Inflammatory macrophage (primary cell): ENCODE data around the gene TBC1D9.

Experiments used
- DNase-seq, 2 donors: peaks; one replicate each; pipeline ENCODE4 v3.0.0-alpha.2; 2020 to 2022

Gene TBC1D9

GRCh38 chr4:140644470-140645185 lies 111.6 kb downstream of the TBC1D9 start:
- DNase-seq, result no peak

DNA sequence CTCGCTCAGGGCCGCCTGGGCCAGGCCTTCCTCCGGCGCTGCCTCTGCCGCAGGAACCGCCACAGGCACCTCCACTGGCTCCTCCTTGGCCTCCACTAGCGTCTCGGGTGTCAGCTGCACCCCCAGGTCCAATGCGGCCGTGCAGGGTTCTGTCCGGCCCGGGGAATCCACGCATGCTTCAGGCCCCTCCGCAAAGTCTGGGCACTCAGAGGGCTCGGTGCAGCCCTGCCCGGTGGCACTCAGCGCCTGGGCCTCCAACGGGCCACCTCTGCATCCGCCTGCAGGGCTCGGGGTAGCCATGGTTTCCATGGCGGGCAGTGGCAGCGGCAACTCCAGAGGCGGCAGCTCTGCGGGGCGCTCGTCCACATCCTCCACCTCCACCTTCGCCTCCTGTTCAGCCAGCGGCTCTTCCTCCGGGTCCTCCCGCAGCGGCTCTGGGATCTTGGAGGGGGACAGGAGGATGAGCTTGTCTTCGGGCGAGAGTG lies 112.6 kb downstream of the TBC1D9 start:
- DNase-seq, result no peak

DNA sequence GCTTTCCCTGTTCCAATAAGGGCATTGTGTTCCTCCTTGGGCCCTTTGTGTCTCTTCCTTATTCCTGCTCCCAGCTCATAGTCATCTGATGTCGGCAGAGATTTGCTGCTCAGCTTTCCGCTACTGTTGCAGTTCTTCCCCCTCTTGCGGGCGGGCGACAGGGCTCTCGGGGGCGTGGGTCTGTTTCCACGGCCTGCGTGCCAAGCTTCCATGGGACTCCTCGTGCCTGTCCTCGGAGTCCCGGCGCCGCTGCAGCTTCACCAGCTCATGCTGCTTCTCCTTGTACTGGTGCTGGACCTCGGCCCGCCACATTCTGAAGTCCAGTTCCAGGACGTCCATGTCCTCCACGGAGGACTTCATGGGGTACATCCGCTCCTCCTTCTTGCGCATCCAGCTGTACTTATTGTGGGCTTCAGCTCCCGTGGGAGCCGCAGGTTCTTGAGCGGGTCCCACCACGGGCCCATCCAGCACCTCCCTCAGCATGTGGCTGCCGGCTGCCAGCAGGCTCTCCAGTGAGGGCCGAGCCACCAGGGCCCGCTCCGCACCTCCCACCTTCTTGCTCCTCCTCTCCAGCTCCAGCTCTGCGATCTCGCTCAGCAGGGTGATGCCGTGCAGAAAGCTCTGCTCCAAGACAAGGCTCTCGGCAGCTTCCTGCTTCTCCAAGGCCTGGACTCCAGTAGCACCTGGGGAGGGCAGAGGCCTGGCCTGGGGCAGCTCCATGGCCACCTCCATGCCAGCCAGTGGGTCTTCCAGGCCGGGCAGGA lies 113.3 kb downstream of the TBC1D9 start:
- DNase-seq, result no peak

DNA sequence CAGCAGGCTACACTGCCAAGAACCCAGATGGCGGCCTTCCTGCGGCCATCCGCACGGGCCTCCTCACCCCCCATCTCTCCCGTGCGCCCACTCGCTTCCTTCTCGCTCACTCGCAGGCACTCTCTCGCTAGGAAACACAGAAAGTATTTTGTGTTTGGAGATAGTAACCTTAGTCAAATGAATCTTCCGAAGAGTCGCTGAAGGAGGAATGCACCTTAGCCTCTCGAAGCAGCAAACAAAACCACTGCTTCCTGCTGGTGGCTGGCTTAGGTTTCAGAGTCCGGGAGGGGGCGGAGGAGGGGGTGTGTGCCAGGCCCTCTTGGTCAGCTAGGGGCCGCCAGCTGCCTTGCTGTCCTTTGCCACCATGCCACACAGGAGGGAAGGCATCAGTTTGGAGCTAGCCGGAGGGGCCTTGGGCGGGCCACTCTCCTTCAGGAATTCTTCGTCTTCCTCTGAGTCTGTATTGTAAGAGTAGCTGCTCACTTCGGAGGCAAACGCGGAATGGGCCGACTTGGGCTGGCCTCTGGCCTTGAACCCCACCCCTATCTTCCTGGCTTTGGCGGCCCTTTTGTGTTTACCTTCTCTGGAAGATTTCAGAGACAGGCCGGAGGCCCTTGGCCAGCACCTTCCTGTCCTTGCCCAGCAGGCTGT lies 114.3 kb downstream of the TBC1D9 start:
- no peak for DNase-seq

DNA sequence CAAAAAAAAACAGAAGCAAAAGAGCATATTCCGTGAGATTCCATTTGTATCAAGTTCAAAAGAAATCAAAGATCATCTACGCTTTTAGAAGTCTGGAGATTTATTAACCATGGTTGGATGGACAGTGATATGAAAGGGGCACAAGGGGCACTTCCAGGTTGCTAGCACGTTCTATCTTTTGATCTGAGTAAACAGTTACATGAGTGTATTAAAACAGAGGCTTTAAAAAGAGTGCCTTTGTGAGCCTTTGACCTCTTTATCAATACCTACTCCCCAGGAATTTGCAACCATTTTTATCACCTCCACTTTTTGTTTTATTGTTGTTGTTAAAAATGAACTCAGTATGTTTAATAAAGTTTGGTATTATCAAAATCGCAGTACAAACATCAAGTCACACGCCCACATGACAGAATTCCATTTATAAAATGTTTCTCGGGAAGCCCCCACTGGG lies 115.1 kb downstream of the TBC1D9 start:
- DNase-seq, result no peak

- DNase-seq, result no peak
Measured at GRCh38 chr4:140640150-140640748, 115.9 kb downstream of the TBC1D9 start.

- no peak for DNase-seq
Measured at GRCh38 chr4:140639066-140639465, 117.1 kb downstream of the TBC1D9 start.

DNA sequence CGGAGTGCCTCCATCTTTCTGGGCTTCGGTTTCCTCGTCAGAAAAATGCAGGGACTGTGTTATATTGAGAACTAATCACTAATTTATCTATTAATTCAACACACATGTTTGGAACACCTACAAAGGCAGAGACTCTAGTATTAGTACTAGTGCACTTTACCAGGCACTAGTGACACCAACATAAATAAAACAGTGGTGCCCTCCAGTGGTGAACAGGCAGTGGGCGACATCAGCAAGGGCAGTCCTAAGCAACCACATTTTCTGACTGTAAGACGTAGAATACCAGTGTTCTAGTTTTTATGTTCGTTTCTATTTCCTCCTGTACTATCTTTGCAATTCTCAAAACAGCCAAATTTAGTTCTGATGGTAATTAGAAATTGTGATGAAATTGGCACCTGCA lies 118.3 kb downstream of the TBC1D9 start:
- DNase-seq, result peak; percentile 33 to 50

GRCh38 chr4:140635606-140636005 lies 120.6 kb downstream of the TBC1D9 start:
- DNase-seq, result no peak

DNA sequence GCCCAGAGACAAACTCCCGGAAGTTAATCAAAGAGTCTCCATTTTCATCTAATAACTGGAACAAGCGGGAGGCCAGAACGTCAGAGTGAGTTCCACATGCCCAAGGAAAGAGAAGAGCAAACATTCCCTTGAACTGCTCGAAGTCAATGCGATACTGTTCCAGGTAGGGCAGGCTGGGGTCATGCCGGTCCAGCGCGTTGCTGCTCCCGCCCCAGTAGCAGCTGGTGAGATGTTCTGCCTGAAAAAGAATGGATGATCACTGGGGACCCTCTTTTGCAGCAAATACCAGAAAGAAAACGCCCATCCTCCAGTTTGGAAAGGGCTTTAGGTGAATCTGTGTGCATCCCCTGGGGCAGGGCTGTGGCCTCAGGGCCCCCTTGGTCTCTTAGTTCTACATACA lies 122.2 kb downstream of the TBC1D9 start:
- no peak for DNase-seq

- no peak for DNase-seq
Measured at GRCh38 chr4:140633124-140633523, 123.1 kb downstream of the TBC1D9 start.

GRCh38 chr4:140630246-140630645 lies 125.9 kb downstream of the TBC1D9 start:
- no peak for DNase-seq

DNA sequence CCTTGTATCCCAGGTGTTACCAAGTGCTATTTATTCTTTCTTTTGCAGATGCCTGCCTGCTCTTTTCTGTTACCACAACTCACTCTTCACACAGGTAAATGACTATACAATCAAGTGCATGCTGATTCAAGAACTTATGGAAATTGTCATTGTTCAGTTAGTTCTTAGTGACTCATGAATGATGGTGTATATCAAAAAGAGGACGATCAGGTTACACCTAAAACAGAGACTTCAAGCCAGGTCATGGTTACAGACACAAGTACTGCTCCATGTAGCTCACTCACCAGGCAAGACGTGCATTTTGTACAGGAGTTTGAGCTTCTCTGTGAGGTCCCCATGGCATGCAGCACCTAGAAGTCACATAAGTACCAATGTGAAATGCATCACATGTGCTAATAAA lies 128.2 kb downstream of the TBC1D9 start:
- DNase-seq, result no peak

GRCh38 chr4:140626661-140627376 lies 129.4 kb downstream of the TBC1D9 start:
- no peak for DNase-seq

- DNase-seq, result no peak
Measured at GRCh38 chr4:140622333-140622958, 133.7 kb downstream of the TBC1D9 start.

- no peak for DNase-seq
Measured at GRCh38 chr4:140621161-140621560, 135.0 kb downstream of the TBC1D9 start.

- no peak for DNase-seq
Measured at GRCh38 chr4:140617499-140618248, 138.5 kb downstream of the TBC1D9 start.

GRCh38 chr4:140615451-140615850 lies 140.7 kb downstream of the TBC1D9 start:
- no peak for DNase-seq

DNA sequence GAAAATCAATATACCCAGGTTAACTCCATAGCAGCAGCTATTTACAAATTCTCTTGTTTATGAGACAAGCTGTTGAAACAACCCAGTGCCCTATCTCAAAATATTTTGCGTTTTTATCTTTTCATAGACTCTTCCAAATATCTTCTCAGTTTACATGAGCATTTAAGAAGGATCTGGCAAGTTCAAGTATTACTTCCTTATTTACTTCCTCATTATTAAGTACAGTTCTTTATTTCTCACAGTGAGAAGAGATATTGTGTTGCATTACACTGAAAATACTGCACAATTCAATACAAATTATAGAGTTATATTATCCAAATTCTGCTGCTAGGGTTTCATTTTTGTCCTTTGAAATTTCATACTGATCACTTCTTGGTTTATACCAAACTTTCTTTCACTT lies 143.8 kb downstream of the TBC1D9 start:
- DNase-seq, result peak in 1 of 2 donors; percentile 43

- no peak for DNase-seq
Measured at GRCh38 chr4:140611854-140612253, 144.3 kb downstream of the TBC1D9 start.
